Stimulated activated CD8-positive, alpha-beta memory T cell treated with anti-CD3 and anti-CD28 coated beads, Interleukin-15, amount 100 ng/mL, for 24 hours (primary cell): ENCODE measurements around the gene CDK5RAP3.

Experiments used
- DNase-seq: peaks from one replicate; pipeline ENCODE4 v3.0.0-alpha.2; 2020; ENCODE audit warnings: low read depth

Gene CDK5RAP3

DNA sequence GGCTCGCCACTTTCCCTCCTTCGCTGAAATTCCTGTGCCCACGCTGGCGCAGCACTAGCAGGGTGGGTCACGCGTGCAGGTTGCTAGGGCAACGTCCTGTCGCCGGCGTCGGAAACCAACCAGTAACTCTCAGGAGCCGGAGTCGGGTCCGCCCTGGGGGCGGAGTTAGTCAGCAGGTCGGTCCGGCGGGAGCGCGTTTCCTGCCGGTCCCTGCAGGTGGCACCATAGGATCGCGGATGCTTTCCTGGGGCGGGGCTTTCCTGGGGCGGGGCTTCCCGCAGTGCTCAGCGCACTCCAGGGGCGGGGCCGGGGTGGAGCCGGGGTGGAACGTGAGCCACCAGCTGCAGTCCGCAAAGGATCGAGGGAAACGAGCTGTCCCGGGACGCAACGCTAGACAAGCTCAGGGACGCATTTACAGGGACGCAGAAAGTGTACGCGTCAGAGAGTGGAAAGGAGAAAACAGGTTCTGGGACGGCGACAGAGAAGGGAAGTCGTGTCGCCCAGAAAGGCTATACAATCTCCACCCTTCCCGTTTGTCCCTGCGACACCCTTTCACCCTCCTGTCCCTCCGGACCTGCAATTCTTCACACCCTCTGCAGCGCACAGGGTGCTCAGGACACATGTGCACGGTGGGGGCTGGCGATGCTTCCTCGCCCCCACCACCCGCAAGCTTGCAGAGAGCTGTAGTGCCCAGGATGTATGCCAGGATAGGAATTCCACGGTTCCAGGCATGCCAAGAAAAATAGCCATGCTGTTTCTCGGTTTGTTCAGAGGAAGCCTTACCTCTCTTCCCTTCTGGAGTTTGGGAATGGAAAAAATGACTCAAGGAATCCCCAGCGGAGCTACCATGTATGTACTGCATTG is 54.4 kb downstream of the CDK5RAP3 start:
- DNase-seq: peak; percentile 98

DNA sequence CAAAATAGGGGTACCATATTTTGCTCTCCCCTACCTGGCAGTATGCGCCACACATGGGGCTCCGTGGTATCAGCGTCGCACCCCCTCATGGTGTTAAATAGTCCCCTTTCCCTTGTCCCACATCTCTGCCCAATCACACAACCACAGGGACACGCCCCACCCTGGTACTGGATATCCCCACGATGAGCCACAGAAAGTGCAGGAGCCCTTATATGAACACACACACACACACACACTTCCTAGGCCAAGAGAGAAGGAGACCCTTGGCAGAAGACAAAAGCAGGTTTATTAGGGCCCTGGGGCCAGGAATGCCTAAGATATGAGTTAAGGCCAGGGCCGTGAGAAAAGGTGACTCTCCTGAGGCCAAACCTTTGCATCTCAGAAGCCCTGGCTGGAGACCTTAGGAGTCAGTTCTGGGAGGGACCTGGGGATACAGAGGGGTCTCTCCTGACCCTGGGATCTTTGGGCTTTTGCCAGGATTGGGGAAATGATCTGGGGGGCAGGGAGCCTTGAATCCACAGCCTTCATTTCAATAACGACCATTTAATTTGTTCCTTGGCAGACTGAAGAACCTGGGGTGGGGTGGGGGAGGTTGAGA is 55.1 kb downstream of the CDK5RAP3 start:
- no peak for DNase-seq

DNA sequence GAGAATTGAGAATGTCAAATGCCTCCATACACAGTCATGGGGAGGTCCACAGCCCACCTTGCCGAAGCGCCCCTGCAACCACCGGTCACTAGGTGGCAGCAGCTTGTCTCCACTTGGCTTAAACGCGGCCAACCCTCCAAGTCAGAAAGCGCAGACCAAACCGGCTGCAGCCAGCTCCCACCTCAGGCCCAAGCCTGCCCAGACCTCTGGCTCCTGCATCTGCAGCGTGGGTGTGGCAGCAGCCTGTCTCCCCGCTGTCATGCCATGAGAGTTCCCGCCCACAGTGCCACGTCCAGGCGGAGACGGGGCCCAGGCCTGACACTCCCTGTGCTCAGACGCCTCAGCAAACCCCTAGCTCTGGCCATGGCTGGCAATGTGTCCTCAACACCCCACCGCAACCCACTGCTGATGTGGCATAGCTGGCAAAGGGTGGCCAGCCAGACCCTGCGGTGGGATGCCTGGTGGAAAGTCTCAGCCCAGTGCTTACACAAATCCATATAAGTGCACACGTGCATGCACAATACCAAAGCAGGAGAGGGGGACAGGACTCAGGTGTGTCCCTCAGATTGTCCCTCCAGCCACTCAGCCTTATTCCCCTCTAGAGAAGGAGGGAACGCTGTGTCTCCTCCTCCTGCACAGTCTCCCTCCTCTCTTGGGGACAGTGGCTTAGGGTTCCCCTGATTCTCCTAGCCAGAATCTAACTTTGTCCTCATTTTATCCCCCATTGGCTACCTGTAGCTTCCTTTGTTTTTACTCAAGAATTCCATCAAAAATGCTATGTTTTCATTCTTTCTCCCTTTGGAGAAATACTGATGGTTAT is 55.8 kb downstream of the CDK5RAP3 start:
- peak; percentile 38 for DNase-seq

DNA sequence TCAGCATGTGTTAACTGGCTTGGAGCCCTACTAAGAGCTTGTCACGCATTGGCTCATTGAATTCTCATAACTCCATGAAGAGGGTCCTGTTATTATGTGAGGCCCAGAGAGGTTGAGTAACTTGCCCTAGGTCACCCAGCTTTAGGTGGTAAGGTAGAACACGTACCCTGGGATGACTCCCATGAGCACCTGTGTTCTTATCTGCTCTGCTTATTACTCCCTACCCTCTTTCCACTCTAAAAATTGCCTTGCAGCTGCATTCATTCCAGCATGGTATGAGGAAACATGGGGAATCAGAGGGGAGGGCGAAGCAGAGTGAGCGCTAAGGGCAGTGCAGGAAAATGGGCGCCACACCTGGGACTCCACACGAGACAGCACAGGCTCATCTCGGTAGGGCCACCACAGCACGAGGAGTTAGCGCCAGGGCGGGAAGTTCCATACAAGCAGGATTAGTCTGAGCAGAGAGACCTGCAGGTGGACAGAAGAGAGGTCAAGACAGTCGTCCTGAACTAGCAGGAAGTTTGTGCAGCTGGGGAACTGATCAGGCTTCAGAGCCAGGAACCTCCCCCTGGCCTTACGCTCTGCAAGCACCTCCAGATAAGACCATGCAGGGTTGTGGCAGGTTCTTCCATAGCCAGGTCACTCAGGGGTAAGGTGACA is 56.5 kb downstream of the CDK5RAP3 start:
- no peak for DNase-seq

DNA sequence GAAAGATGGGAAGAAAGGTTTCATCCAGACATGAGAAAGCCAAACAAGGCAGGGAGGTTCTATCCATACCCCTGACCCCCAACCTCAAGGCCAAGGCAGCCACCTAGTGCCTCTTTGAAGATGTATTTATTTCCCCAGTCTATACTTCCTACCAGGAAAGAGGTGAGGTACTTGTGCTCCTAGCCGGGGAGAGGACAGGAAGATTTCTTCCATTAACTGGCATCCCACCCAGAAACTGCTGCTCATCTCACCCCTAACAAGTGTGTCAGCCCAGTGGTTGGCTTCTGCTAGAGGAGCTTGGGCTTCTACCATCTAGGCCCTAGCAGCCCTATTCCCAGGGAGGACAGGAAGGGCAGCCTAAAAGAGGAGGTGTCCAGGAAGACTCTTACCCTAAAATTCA is 57.8 kb downstream of the CDK5RAP3 start:
- DNase-seq: no peak

DNA sequence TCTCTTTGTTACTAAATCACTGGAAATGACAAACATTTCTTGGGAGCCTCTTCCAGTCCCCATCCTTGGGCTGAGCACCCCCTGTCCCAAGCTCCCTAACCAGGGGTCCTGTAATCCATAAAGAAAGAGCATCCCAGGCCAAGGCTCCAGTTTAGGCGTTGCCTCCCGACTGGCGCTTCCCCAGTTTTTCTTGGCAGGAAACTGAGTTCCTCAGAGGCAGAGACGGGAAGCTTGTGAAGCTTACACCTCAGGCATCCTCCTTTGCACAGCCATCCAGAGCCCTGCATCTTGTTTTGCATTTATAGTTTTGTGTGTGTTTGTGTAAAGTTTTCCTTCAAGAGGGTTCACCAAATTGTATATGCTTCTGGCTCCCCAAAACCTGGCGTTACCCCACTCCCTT is 59.6 kb downstream of the CDK5RAP3 start:
- DNase-seq: no peak
